SK-N-SH (cell line): ENCODE data around the gene FAM120B.

ENCODE experiments used
- EP300 ChIP-seq, 2 experiments: IDR thresholded peaks; 2 replicates each; pipeline versions ENCODE4 v1.4.0 to v1.6.1; 2012; ENCODE audit warnings: borderline replicate concordance in 1 of 2, low read depth in 1 of 2, low read length in 1 of 2
- JUND ChIP-seq: IDR thresholded peaks from 2 replicates; pipeline ENCODE4 v1.4.0; 2012
- POLR2AphosphoS5 ChIP-seq: IDR thresholded peaks from 2 replicates; pipeline ENCODE4 v1.6.1; 2012; ENCODE audit warnings: low read depth, low read length
- TF ChIP-seq, protein P1 (sequence below): fragments of 200-600 bp; sonication (generic); IDR thresholded peaks from 2 replicates; pipeline ENCODE4 v1.6.1; 2017; ENCODE audit warnings: antibody characterized with exemption, mild to moderate bottlenecking, moderate library complexity
- TF ChIP-seq, protein P2 (sequence below): IDR thresholded peaks from 2 replicates; pipeline ENCODE4 v1.4.0; 2012; ENCODE audit warnings: low read depth

DNA sequence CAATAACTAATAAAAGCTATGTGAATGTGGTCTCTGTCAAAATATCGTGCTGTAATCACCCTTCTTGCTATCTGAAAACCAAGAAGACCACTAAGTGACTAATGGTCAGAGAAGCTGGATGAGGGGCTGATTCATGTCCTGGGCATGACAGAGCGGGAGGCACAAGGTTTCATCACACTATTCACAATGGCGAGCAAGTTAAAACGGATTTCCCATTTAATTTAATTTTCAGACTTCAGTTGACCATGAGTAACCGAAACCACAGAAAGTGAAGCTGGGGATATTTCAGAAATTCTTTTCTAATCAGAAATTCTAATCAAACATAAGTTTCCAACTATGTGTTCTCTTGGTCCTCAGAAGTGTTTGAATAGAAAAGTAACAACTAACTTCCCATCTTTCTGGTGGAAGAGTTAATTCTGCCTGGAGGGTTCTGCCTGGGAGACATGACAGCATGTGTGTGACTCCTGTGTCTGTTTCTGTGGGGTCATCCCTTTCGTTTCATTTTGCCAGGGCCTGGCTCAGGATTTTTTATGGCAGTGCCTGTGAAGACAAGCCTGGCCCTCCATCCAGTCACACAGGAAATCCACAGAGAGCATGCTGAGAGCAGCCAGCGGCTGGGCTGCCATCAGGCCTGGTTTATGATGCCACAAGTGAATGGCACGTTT is 98.9 kb downstream of the FAM120B start:
- TF ChIP-seq EP300 (IDR thresholded peaks at IDR 0.05; ENCODE audit: borderline replicate concordance in 1 of 2, low read depth in 1 of 2, low read length in 1 of 2) (peak in 1 of 2 experiments; percentile 75; a peak in 2 of 4 replicates), JUND (peak; percentile 95), POLR2AphosphoS5 (peak; percentile 58; the same call in 1 of the 2 replicates)
- TF ChIP-seq, protein P1, sequence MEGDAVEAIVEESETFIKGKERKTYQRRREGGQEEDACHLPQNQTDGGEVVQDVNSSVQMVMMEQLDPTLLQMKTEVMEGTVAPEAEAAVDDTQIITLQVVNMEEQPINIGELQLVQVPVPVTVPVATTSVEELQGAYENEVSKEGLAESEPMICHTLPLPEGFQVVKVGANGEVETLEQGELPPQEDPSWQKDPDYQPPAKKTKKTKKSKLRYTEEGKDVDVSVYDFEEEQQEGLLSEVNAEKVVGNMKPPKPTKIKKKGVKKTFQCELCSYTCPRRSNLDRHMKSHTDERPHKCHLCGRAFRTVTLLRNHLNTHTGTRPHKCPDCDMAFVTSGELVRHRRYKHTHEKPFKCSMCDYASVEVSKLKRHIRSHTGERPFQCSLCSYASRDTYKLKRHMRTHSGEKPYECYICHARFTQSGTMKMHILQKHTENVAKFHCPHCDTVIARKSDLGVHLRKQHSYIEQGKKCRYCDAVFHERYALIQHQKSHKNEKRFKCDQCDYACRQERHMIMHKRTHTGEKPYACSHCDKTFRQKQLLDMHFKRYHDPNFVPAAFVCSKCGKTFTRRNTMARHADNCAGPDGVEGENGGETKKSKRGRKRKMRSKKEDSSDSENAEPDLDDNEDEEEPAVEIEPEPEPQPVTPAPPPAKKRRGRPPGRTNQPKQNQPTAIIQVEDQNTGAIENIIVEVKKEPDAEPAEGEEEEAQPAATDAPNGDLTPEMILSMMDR = no peak
- TF ChIP-seq, protein P2, sequence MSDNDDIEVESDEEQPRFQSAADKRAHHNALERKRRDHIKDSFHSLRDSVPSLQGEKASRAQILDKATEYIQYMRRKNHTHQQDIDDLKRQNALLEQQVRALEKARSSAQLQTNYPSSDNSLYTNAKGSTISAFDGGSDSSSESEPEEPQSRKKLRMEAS = peak; percentile 82
